ENCODE results near the gene SMIM41. TPM values are rescaled to one million over a fixed set of nuclear protein-coding genes. Genes with fewer than 3 reads are reported as not detected.

The SMIM41 gene
- total RNA-seq, 1 donor from 2014 or later: 0.16 TPM

DNA sequence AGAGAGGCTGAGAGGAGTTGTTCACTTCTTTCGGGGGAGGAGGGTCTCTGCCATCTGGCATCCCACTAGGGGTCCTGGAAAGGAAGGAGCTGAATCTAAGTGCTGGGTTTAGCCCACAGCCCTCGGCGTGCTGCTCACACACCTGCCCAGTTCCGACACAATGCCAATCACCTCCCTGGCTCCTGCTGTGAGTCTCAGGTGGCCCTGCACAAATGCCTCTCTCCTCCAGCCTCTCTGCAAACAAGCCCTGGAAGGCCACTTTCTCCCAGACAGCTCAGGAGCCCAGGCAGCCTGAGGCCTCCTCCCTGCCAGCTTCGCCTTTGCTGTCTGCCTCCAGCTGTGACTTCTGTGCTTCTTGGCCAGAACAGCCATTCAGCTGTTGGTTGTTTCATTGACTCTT is 51.2 kb downstream of the SMIM41 start:
- TF ChIP-seq, protein P1, sequence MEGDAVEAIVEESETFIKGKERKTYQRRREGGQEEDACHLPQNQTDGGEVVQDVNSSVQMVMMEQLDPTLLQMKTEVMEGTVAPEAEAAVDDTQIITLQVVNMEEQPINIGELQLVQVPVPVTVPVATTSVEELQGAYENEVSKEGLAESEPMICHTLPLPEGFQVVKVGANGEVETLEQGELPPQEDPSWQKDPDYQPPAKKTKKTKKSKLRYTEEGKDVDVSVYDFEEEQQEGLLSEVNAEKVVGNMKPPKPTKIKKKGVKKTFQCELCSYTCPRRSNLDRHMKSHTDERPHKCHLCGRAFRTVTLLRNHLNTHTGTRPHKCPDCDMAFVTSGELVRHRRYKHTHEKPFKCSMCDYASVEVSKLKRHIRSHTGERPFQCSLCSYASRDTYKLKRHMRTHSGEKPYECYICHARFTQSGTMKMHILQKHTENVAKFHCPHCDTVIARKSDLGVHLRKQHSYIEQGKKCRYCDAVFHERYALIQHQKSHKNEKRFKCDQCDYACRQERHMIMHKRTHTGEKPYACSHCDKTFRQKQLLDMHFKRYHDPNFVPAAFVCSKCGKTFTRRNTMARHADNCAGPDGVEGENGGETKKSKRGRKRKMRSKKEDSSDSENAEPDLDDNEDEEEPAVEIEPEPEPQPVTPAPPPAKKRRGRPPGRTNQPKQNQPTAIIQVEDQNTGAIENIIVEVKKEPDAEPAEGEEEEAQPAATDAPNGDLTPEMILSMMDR (IDR thresholded peaks at IDR 0.05; ENCODE audit: unreplicated experiment): no peak
- Mint-ChIP-seq H3K27me3 (ENCODE audit: low read depth) (peaks cover 2% of the 10 kb centered on the region), H3K9me3 (no peaks in the 10 kb centered on the region), H3K36me3 (no peaks in the 10 kb centered on the region), H3K27ac (no peak overlapping the region), H3K4me3 (no peak overlapping the region), H3K4me1 (peaks cover 2% of the 10 kb centered on the region)
- peak in 1 of 2 experiments; percentile 36 for DNase-seq (ENCODE audit: low spot score in 2 of 2, unreplicated experiment in 2 of 2)

DNA sequence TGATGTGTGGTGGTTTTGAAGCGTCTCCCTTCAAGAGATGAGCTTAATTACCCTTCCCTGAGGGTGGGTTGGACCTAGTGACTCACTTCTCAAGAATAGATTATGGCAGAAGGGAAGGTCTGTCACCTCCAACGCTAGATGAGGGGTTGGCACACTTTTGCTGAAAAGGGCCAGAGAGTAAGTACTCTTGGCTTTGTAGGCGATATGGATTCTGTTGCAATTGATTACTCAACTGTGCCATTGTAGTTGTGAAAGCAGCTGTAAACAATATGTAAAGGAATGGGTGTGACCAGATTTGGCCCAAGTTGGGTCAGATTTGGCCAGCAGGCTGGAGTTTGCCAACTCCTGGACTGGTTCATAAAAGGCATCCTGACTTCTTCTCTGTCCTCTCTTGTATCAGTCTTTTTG is 53.3 kb downstream of the SMIM41 start:
- Mint-ChIP-seq H3K4me1 (no peaks in the 10 kb centered on the region), H3K27ac (no peak overlapping the region), H3K36me3 (no peaks in the 10 kb centered on the region), H3K9me3 (no peaks in the 10 kb centered on the region), H3K27me3 (ENCODE audit: low read depth) (peaks cover 2% of the 10 kb centered on the region), H3K4me3 (no peak overlapping the region)
- TF ChIP-seq, protein P1 (IDR thresholded peaks at IDR 0.05; ENCODE audit: unreplicated experiment): no peak
- no peak for DNase-seq (ENCODE audit: low spot score in 2 of 2, unreplicated experiment in 2 of 2)

DNA sequence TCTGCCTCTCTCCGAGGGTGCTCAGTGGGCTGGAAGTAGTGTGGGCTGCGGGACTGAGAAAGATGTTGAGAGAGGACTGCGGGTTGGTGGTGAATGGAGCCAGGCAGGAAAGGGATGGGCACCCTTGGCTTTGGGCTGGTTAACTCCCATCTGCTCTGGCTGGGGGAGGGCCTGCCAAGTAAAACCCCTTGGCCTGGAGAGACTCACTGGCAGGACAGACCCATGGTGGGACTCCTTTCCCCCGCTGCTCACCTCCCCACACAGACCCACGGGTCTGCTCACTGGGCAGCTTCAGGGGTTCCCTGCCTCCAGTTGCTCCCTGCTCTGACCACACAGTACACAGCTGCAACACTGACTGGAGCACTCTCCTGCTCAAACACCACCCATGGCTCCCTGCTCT is 58.2 kb downstream of the SMIM41 start:
- Mint-ChIP-seq H3K4me1 (no peaks in the 10 kb centered on the region), H3K36me3 (no peaks in the 10 kb centered on the region), H3K27ac (no peak overlapping the region), H3K9me3 (no peaks in the 10 kb centered on the region), H3K27me3 (ENCODE audit: low read depth) (no peaks in the 10 kb centered on the region), H3K4me3 (no peak overlapping the region)
- TF ChIP-seq, protein P1 (IDR thresholded peaks at IDR 0.05; ENCODE audit: unreplicated experiment): no peak
- no peak for DNase-seq (ENCODE audit: low spot score in 2 of 2, unreplicated experiment in 2 of 2)

DNA sequence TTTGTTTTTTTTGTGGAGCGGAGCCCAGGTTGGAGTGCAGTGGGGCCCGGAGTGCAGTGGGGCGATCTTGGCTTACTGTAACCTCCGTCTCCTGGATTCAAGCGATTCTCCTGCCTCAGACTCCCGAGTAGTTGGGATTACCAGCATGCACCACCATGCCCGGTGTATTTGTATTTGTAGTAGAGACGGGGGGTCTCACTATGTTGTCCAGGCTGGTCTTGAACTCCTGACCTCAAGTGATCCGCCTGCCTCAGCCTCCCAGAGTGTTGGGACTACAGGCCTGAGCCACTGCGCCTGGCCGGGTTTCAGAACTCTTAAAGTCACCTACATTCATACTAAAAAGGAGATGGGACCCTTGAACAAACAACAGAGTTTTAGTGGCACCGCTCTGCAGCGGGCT is 59.6 kb downstream of the SMIM41 start:
- TF ChIP-seq, protein P1 (IDR thresholded peaks at IDR 0.05; ENCODE audit: unreplicated experiment): no peak
- H3K9me3 Mint-ChIP-seq: no peaks in the 10 kb centered on the region
- H3K4me1 Mint-ChIP-seq: peaks cover 10% of the 10 kb centered on the region
- no peak for DNase-seq (ENCODE audit: low spot score in 2 of 2, unreplicated experiment in 2 of 2)
- no peaks in the 10 kb centered on the region for H3K27me3 Mint-ChIP-seq (ENCODE audit: low read depth)
- no peak overlapping the region for H3K27ac Mint-ChIP-seq
- no peaks in the 10 kb centered on the region for H3K36me3 Mint-ChIP-seq
- H3K4me3 Mint-ChIP-seq: no peak overlapping the region

DNA sequence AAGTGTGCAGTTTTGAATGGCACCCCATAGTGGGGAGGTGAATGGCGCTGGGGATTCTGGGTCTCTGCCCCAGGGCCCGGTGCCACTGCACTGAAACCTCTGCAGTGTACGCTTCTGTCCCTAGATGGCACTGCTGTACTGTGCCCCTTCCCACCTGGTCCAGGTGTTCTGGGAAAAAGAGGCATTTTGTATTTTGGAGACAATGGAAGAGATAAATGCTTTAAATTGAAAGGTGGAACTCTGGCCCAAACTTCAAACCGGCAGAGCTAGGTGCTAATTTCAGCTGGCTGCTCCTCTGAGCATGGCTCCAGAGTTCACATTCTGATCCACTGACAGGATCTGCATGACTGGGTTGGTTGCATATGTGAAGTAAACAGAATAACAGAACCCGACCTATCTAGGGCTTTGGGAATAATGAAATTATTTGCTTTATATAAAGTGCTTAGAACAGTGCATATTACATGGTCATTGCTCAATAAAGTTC is 60.1 kb downstream of the SMIM41 start:
- no peaks in the 10 kb centered on the region for H3K9me3 Mint-ChIP-seq
- no peak overlapping the region for H3K27ac Mint-ChIP-seq
- H3K4me1 Mint-ChIP-seq: peaks cover 14% of the 10 kb centered on the region
- H3K36me3 Mint-ChIP-seq: no peaks in the 10 kb centered on the region
- H3K27me3 Mint-ChIP-seq (ENCODE audit: low read depth): no peaks in the 10 kb centered on the region
- DNase-seq (ENCODE audit: low spot score in 2 of 2, unreplicated experiment in 2 of 2): peak in 1 of 2 experiments; percentile 69
- TF ChIP-seq, protein P1 (IDR thresholded peaks at IDR 0.05; ENCODE audit: unreplicated experiment): peak; percentile 69
- H3K4me3 Mint-ChIP-seq: no peak overlapping the region

DNA sequence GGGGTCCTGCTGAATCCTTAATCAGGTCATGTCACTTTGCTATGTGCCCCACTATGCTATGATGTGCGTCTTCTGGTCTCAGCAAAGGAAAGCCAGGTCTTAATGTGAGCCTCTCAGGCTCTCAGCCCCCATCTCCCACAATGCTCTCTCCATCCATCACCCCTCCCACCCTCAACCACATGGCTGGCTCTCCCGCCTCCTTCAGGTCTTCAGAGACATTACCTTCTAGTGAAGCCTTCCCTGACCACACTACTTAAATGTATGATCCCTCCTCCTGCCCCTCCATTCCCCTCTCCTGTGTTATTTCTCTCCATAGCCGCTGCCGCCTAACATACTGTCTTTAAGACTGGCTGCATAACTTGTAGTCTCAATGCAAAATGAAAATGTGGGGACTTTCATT is 61.8 kb downstream of the SMIM41 start:
- TF ChIP-seq, protein P1 (IDR thresholded peaks at IDR 0.05; ENCODE audit: unreplicated experiment): peak; percentile 21
- Mint-ChIP-seq H3K27ac (no peak overlapping the region), H3K4me3 (no peak overlapping the region), H3K9me3 (no peaks in the 10 kb centered on the region), H3K27me3 (ENCODE audit: low read depth) (no peaks in the 10 kb centered on the region), H3K36me3 (no peaks in the 10 kb centered on the region), H3K4me1 (peaks cover 26% of the 10 kb centered on the region)
- DNase-seq (ENCODE audit: low spot score in 2 of 2, unreplicated experiment in 2 of 2): no peak

Data from mesothelial cell of epicardium (in vitro differentiated cells).